Lower leg skin (tissue), 3 donors: ENCODE data around the gene RC3H1.

ENCODE experiments used
- POLR2A ChIP-seq, 2 donors: fragments of 450-650 bp; IDR thresholded peaks; one replicate each; pipeline ENCODE4 v1.6.1; 2016 to 2017; ENCODE audit warnings: antibody characterized with exemption in 2 of 2, mild to moderate bottlenecking in 1 of 2, moderate library complexity in 1 of 2
- TF ChIP-seq, protein P1 (sequence below), 3 donors: fragments of 450-650 bp; IDR thresholded peaks; one replicate each; pipeline ENCODE4 v1.5.1; 2016; ENCODE audit warnings: antibody characterized with exemption in 3 of 3, mild to moderate bottlenecking in 3 of 3, moderate library complexity in 2 of 3

DNA sequence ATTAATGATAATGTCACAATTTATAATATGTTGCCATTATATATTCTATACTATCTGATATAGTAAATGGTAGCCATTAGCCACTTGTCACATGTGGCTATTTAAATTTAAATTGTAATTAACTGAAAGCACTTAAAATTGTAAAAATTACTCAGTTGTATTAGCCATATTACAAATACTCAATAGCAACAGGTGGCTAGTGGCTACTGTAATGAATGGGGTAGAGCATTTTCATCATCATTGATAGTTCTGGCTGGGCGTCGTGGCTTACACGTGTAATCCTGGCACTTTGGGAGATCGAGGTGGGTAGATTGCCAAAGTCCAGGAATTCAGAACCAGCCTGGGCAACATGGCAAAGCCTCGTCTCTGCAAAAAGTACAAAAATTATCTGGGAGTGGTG, 137.5 kb downstream of the RC3H1 start:
- TF ChIP-seq, protein P1, sequence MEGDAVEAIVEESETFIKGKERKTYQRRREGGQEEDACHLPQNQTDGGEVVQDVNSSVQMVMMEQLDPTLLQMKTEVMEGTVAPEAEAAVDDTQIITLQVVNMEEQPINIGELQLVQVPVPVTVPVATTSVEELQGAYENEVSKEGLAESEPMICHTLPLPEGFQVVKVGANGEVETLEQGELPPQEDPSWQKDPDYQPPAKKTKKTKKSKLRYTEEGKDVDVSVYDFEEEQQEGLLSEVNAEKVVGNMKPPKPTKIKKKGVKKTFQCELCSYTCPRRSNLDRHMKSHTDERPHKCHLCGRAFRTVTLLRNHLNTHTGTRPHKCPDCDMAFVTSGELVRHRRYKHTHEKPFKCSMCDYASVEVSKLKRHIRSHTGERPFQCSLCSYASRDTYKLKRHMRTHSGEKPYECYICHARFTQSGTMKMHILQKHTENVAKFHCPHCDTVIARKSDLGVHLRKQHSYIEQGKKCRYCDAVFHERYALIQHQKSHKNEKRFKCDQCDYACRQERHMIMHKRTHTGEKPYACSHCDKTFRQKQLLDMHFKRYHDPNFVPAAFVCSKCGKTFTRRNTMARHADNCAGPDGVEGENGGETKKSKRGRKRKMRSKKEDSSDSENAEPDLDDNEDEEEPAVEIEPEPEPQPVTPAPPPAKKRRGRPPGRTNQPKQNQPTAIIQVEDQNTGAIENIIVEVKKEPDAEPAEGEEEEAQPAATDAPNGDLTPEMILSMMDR (IDR thresholded peaks at IDR 0.05) = no peak
- no peak for TF ChIP-seq POLR2A (IDR thresholded peaks at IDR 0.05)
